ENCODE measurements around the gene PDPK1. TPM values are rescaled to one million over a fixed set of nuclear protein-coding genes. Genes with fewer than 3 reads are reported as not detected.
"Not testable (repeated sequence)": the region's sequence is repeated elsewhere in the genome, so short reads cannot be mapped to it uniquely, and the experiment has no call there.

The PDPK1 gene
- total RNA-seq, 1 donor from 2014 or later: 11.8 TPM

- peaks cover 4% of the 10 kb centered on the region for H3K36me3 ChIP-seq (ENCODE audit: control insufficient read depth, insufficient read depth, low read length)
- TF ChIP-seq, protein P1, sequence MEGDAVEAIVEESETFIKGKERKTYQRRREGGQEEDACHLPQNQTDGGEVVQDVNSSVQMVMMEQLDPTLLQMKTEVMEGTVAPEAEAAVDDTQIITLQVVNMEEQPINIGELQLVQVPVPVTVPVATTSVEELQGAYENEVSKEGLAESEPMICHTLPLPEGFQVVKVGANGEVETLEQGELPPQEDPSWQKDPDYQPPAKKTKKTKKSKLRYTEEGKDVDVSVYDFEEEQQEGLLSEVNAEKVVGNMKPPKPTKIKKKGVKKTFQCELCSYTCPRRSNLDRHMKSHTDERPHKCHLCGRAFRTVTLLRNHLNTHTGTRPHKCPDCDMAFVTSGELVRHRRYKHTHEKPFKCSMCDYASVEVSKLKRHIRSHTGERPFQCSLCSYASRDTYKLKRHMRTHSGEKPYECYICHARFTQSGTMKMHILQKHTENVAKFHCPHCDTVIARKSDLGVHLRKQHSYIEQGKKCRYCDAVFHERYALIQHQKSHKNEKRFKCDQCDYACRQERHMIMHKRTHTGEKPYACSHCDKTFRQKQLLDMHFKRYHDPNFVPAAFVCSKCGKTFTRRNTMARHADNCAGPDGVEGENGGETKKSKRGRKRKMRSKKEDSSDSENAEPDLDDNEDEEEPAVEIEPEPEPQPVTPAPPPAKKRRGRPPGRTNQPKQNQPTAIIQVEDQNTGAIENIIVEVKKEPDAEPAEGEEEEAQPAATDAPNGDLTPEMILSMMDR (IDR thresholded peaks at IDR 0.05; ENCODE audit: insufficient read depth, low read length, severe bottlenecking): no peak
- H3K4me3 ChIP-seq (ENCODE audit: low read depth, low read length): peak overlapping the region; percentile 66
- DNase-seq (ENCODE audit: low read depth) (peak; percentile 86), FAIRE-seq (no peak)
- no peaks in the 10 kb centered on the region for H3K27me3 ChIP-seq (ENCODE audit: control insufficient read depth, insufficient read depth, low read length)
Measured at GRCh38 chr16:2603165-2604015, 65.6 kb downstream of the PDPK1 start.

- not testable (repeated sequence) for H3K27me3 ChIP-seq (ENCODE audit: control insufficient read depth, insufficient read depth, low read length); H3K36me3 ChIP-seq (ENCODE audit: control insufficient read depth, insufficient read depth, low read length); FAIRE-seq
- peak; percentile 8 for DNase-seq (ENCODE audit: low read depth)
- peak overlapping the region; percentile 66 for H3K4me3 ChIP-seq (ENCODE audit: low read depth, low read length)
Measured at GRCh38 chr16:2604016-2604369, 66.2 kb downstream of the PDPK1 start.

DNA sequence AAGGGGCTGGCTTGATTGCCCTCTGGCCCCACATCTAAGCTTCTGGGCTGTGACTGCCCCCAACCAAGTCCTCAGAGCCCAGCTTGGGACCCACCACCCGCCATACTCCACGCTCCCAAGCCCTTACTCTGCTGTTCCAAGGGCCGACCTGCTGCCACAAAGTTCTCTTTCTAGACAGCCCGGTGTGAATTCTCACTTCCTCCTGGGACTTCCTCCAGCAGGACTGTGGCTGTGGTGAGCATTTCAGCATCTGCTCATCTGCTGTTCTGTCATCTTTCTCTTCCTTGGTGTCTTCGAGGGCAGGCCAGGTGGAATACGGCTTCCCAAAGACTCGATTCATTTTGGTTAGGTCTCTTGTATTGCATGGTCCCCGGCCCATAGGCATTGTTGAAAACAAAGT is 69.0 kb downstream of the PDPK1 start:
- DNase-seq (ENCODE audit: low read depth); FAIRE-seq; H3K36me3 ChIP-seq (ENCODE audit: control insufficient read depth, insufficient read depth, low read length); H3K27me3 ChIP-seq (ENCODE audit: control insufficient read depth, insufficient read depth, low read length); H3K4me3 ChIP-seq (ENCODE audit: low read depth, low read length): not testable (repeated sequence)

DNA sequence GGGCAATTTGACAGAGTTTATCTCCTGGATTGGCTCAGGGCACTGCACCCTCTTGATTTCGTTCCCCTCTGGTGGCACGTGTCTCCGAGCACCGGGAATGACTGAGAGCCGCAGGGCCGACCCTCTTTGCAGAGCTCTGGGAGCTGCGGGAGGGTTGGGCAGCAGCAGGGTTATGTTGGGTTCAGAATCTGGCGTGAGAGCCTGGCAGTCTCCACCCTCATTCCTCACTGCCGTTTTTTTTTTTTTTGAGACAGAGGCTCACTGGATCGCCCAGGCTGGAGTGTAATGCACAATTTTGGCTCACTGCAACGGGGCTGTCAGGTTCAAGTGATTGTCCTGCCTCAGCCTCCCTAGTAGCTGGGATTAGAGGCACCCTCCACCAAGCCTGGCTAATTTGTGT is 71.5 kb downstream of the PDPK1 start:
- FAIRE-seq; H3K27me3 ChIP-seq (ENCODE audit: control insufficient read depth, insufficient read depth, low read length); DNase-seq (ENCODE audit: low read depth); H3K4me3 ChIP-seq (ENCODE audit: low read depth, low read length); H3K36me3 ChIP-seq (ENCODE audit: control insufficient read depth, insufficient read depth, low read length): not testable (repeated sequence)

GRCh38 chr16:2609827-2610470 is 72.1 kb downstream of the PDPK1 start:
- peaks cover 13% of the 10 kb centered on the region for H3K36me3 ChIP-seq (ENCODE audit: control insufficient read depth, insufficient read depth, low read length)
- DNase-seq (ENCODE audit: low read depth): no peak
- no peaks in the 10 kb centered on the region for H3K27me3 ChIP-seq (ENCODE audit: control insufficient read depth, insufficient read depth, low read length)
- H3K4me3 ChIP-seq (ENCODE audit: low read depth, low read length): no peak overlapping the region
- FAIRE-seq: peak; percentile 28
- TF ChIP-seq, protein P1 (IDR thresholded peaks at IDR 0.05; ENCODE audit: insufficient read depth, low read length, severe bottlenecking): no peak

DNA sequence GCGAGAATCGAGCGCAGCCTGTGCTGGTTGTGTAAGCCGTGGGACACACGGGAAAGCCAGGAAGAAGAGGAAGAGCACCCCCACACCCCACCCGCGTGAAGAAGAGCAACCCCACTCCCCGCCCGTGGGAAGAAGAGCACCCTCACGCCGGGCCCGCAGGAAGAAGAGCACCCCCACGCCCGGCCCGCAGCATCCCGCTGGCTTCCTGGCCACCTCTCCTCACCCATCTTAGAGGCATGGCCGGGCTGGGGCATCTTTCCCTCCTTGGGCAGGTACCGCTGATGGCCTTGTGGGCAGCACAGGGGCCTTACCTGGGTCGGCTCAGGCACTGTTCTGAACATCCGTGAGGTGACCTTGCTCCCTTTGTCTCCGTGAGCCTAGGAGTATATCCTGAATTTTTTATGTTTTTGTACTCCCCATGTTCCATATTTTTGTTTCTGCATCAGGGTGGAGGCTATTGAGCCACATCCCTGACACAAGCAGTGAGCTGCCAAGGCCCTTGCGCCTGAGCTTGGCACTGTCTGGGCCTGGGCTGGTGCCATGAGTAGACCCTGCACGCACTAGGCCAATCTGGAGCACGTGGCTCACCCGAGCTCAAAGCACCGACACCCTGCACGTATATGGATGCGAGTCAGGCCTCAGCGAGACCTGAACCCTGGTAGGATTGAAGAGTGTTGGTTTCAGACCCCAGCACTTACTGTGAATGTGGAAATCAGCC is 73.1 kb downstream of the PDPK1 start:
- TF ChIP-seq, protein P1 (IDR thresholded peaks at IDR 0.05; ENCODE audit: insufficient read depth, low read length, severe bottlenecking): no peak
- Histone ChIP-seq H3K36me3 (ENCODE audit: control insufficient read depth, insufficient read depth, low read length) (peaks cover 13% of the 10 kb centered on the region), H3K27me3 (ENCODE audit: control insufficient read depth, insufficient read depth, low read length) (no peaks in the 10 kb centered on the region), H3K4me3 (ENCODE audit: low read depth, low read length) (no peak overlapping the region)
- no peak for DNase-seq (ENCODE audit: low read depth)
- FAIRE-seq: no peak

DNA sequence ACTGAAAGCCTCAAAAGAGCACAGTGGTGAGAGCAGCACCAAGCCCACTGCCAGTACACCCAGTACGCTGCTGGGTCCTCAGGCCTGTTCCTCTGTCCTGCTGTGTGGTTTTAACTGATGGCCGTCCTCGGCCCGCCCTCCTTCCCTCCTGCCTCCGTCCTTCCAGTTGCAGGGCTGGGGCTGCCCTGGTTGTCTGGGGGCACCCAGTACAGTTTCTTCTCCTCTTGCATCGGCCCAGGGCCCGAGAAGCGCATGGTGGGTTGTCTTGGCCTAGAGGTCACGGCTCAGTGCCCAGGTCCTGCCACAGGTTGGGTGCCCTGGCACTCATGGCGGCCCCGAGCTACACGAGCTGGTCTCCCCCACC is 73.7 kb downstream of the PDPK1 start:
- peaks cover 13% of the 10 kb centered on the region for H3K36me3 ChIP-seq (ENCODE audit: control insufficient read depth, insufficient read depth, low read length)
- TF ChIP-seq, protein P1 (IDR thresholded peaks at IDR 0.05; ENCODE audit: insufficient read depth, low read length, severe bottlenecking): no peak
- H3K4me3 ChIP-seq (ENCODE audit: low read depth, low read length): no peak overlapping the region
- DNase-seq (ENCODE audit: low read depth): no peak
- H3K27me3 ChIP-seq (ENCODE audit: control insufficient read depth, insufficient read depth, low read length): no peaks in the 10 kb centered on the region
- FAIRE-seq: no peak

DNA sequence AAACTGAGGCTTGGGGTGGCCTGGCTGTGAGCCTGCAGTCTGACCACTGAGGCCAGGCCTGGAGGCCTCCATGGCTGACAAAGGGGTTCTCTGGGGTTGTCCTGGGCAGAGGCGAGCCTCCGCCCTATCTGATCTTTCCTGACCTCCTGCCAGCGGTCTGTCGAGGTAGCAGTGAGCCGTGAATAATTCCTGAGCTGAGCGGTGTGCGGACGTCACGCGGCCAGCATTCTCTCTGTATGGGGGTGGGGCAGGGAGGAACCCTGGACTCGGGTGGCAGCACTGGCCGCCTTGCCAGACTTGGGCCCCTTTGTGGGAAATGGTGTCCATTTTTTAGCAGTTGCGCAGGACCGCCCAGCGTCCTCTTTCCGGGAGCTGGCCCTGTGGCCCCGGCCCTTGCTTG is 74.1 kb downstream of the PDPK1 start:
- H3K36me3 ChIP-seq (ENCODE audit: control insufficient read depth, insufficient read depth, low read length): peaks cover 13% of the 10 kb centered on the region
- not testable (repeated sequence) for H3K4me3 ChIP-seq (ENCODE audit: low read depth, low read length); H3K27me3 ChIP-seq (ENCODE audit: control insufficient read depth, insufficient read depth, low read length); DNase-seq (ENCODE audit: low read depth)
- FAIRE-seq: peak; percentile 64

- H3K27me3 ChIP-seq (ENCODE audit: control insufficient read depth, insufficient read depth, low read length); DNase-seq (ENCODE audit: low read depth); H3K4me3 ChIP-seq (ENCODE audit: low read depth, low read length): not testable (repeated sequence)
- peaks cover 13% of the 10 kb centered on the region for H3K36me3 ChIP-seq (ENCODE audit: control insufficient read depth, insufficient read depth, low read length)
- peak; percentile 95 for FAIRE-seq
Measured at GRCh38 chr16:2613251-2613650, 75.4 kb downstream of the PDPK1 start.
